ENCODE data around the gene KRTAP25-1.
A peak's percentile ranks its signal among the peaks of the same experiment; 100 is the strongest.

Gene KRTAP25-1

GRCh38 chr21:30289215-30289614, at the start of gene KRTAP25-1:
Gene KRTAP25-1, minus strand, starts transcription at chr21:30289514. Its CDS starts 24 bp downstream, at chr21:30289490.
- no peak for DNase-seq (ENCODE audit: low spot score)
- FAIRE-seq, result no peak

- FAIRE-seq (no peak), DNase-seq (ENCODE audit: low spot score) (no peak)
Observed at GRCh38 chr21:30338717-30339116, 49.4 kb upstream of the KRTAP25-1 start.

GRCh38 chr21:30337772-30338171, 48.5 kb upstream of the KRTAP25-1 start:
- FAIRE-seq, result no peak

GRCh38 chr21:30337276-30337744, 48.0 kb upstream of the KRTAP25-1 start, which contains the start of gene KRTAP27-1:
Gene KRTAP27-1, minus strand, starts transcription at chr21:30337694. Its CDS starts 26 bp downstream, at chr21:30337668.
- DNase-seq (ENCODE audit: low spot score) (no peak), FAIRE-seq (no peak)

More at GRCh38 chr21:30337772-30338171, 48.5 kb upstream of the KRTAP25-1 start:
- no peak for DNase-seq (ENCODE audit: low spot score)

GRCh38 chr21:30336596-30336995, 47.3 kb upstream of the KRTAP25-1 start:
- no peak for DNase-seq (ENCODE audit: low spot score)
- no peak for FAIRE-seq

GRCh38 chr21:30333736-30334135, 44.4 kb upstream of the KRTAP25-1 start:
- FAIRE-seq, result peak; percentile 55
- DNase-seq (ENCODE audit: low spot score), result no peak

GRCh38 chr21:30332681-30333080, 43.4 kb upstream of the KRTAP25-1 start:
- FAIRE-seq (peak; percentile 32), DNase-seq (ENCODE audit: low spot score) (no peak)

GRCh38 chr21:30329203-30329875, 40.0 kb upstream of the KRTAP25-1 start:
- DNase-seq (ENCODE audit: low spot score) (peak; percentile 32), FAIRE-seq (no peak)

- no peak for FAIRE-seq
- no peak for DNase-seq (ENCODE audit: low spot score)
Observed at GRCh38 chr21:30326390-30326789, 37.1 kb upstream of the KRTAP25-1 start.

- no peak for FAIRE-seq
Observed at GRCh38 chr21:30320215-30320614, 30.9 kb upstream of the KRTAP25-1 start, which contains the start of gene KRTAP26-1. Gene KRTAP26-1, minus strand, starts transcription at chr21:30320315. Its CDS starts 280 bp downstream, at chr21:30320035.

GRCh38 chr21:30315701-30316100, 26.4 kb upstream of the KRTAP25-1 start:
- FAIRE-seq (no peak), DNase-seq (ENCODE audit: low spot score) (no peak)

More at GRCh38 chr21:30320215-30320614, 30.9 kb upstream of the KRTAP25-1 start, which contains the start of gene KRTAP26-1:
- no peak for DNase-seq (ENCODE audit: low spot score)

- FAIRE-seq, result no peak
- peak; percentile 18 for DNase-seq (ENCODE audit: low spot score)
Observed at GRCh38 chr21:30306884-30307283, 17.6 kb upstream of the KRTAP25-1 start.

GRCh38 chr21:30305136-30305535, 15.8 kb upstream of the KRTAP25-1 start:
- DNase-seq (ENCODE audit: low spot score) (no peak), FAIRE-seq (no peak)

- no peak for DNase-seq (ENCODE audit: low spot score)
- FAIRE-seq, result no peak
Observed at GRCh38 chr21:30282850-30283249, 6.5 kb downstream of the KRTAP25-1 start, which contains the start of gene KRTAP24-1. Gene KRTAP24-1, minus strand, starts transcription at chr21:30282950. Its CDS starts 18 bp downstream, at chr21:30282932.

- no peak for FAIRE-seq
Observed at GRCh38 chr21:30271611-30272010, 17.7 kb downstream of the KRTAP25-1 start.

GRCh38 chr21:30271156-30271555, 18.2 kb downstream of the KRTAP25-1 start:
- DNase-seq (ENCODE audit: low spot score) (no peak), FAIRE-seq (peak; percentile 30)

More at GRCh38 chr21:30271611-30272010, 17.7 kb downstream of the KRTAP25-1 start:
- no peak for DNase-seq (ENCODE audit: low spot score)

- no peak for DNase-seq (ENCODE audit: low spot score)
- FAIRE-seq, result no peak
Observed at GRCh38 chr21:30269803-30270530, 19.3 kb downstream of the KRTAP25-1 start.

GRCh38 chr21:30268608-30269197, 20.6 kb downstream of the KRTAP25-1 start:
- no peak for DNase-seq (ENCODE audit: low spot score)
- FAIRE-seq, result no peak

- peak; percentile 44 for DNase-seq (ENCODE audit: low spot score)
Observed at GRCh38 chr21:30257773-30258172, 31.5 kb downstream of the KRTAP25-1 start.

GRCh38 chr21:30256100-30256499, 33.2 kb downstream of the KRTAP25-1 start:
- FAIRE-seq, result no peak
- DNase-seq (ENCODE audit: low spot score), result no peak

More at GRCh38 chr21:30257773-30258172, 31.5 kb downstream of the KRTAP25-1 start:
- peak; percentile 83 for FAIRE-seq

- DNase-seq (ENCODE audit: low spot score) (no peak), FAIRE-seq (no peak)
Observed at GRCh38 chr21:30255679-30256078, 33.6 kb downstream of the KRTAP25-1 start.

GRCh38 chr21:30251781-30252180, 37.5 kb downstream of the KRTAP25-1 start:
- FAIRE-seq, result no peak

More at GRCh38 chr21:30251781-30252180, 37.5 kb downstream of the KRTAP25-1 start:
- no peak for DNase-seq (ENCODE audit: low spot score)
